ENCODE measurements around the gene IL1RAPL1. TPM values are rescaled to one million over a fixed set of nuclear protein-coding genes. Genes with fewer than 3 reads are reported as not detected.

Gene IL1RAPL1
- not detected for total RNA-seq

DNA sequence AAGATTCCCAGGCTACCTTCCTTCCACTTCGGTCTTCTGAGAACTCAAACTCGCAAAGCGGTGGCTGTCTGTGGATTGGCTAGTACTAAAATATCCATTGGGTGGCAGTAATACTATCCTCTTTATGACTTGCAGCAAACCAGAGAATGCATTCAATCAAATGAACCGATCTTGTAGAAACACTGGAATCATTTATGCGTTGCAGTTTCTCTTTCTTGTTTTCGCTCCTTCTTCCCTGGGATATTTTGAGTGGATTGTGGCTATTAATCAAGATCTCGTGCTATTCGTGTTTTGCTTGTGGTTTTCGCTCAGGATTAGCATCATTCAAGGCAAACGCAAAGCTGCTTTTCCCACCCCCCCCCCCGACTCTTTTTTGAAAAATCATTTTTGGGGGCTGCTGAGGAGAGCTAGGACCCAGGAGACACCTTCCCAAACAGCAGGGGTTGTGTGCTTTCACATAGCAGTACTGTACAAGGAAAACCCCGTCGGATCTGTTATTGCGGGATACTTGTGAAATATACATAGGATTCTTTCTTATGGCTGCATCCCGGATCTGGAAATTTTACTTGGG, at the start of gene IL1RAPL1:
IL1RAPL1 (plus strand) TSS at position 466 of the 571 bp plus-strand sequence.
- Mint-ChIP-seq H3K4me3 (no peak within 1 kb of the TSS), H3K4me1 (no peaks in the 10 kb centered on the region), H3K36me3 (no peaks in the 10 kb centered on the region), H3K27ac (no peak within 1 kb of the TSS), H3K27me3 (no peaks in the 10 kb centered on the region), H3K9me3 (ENCODE audit: low read depth) (no peaks in the 10 kb centered on the region)
- DNase-seq (no peak), ATAC-seq (no peak)
- CTCF ChIA-PET = no interaction called here

DNA sequence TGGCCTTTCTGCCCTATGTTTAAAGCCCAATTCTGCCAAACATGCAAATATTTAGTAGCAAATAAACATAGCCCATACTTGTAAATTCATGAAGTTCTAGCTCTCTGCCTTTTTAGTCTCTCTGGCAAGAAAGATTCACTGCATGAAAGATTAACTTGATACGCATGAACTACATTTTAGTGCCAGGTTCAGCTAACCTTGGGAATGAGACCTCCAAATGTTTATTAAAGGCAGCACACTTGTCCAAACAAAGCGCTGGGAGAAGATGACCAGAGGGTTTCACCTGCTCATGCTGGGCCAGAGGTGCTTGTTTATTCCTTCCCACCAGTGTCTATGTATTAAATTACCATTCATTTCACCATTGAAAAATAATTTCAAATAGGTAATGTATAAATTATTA, 44.5 kb upstream of the IL1RAPL1 start:
- DNase-seq (no peak), ATAC-seq (no peak)
- Mint-ChIP-seq H3K27ac (no peak overlapping the region), H3K4me1 (no peaks in the 10 kb centered on the region), H3K4me3 (no peak overlapping the region), H3K36me3 (no peaks in the 10 kb centered on the region), H3K9me3 (ENCODE audit: low read depth) (peaks cover 3% of the 10 kb centered on the region), H3K27me3 (no peaks in the 10 kb centered on the region)
- CTCF ChIA-PET = no interaction called here

DNA sequence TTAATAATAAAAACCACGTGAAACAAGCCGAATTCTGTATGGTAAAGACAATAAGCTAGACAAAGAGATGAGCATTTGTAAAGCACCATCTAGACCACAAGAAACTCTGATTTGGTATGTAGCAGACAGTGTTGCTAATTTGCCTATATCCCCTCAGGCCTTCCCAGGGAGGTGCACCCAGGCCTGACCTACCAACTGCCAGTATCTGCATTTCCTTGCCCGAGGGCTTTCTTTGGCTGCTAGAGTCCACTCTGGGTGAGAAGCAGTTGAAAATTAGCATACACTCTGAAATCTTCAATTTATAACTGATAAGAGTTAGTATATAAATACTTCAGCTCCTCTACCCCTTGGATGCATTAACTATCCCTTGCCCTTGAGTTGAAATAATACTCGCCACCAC, 37.4 kb upstream of the IL1RAPL1 start:
- Mint-ChIP-seq H3K9me3 (ENCODE audit: low read depth) (no peaks in the 10 kb centered on the region), H3K4me1 (no peaks in the 10 kb centered on the region), H3K4me3 (no peak overlapping the region), H3K36me3 (no peaks in the 10 kb centered on the region), H3K27ac (no peak overlapping the region), H3K27me3 (no peaks in the 10 kb centered on the region)
- CTCF ChIA-PET = no interaction called here
- no peak for ATAC-seq
- no peak for DNase-seq

DNA sequence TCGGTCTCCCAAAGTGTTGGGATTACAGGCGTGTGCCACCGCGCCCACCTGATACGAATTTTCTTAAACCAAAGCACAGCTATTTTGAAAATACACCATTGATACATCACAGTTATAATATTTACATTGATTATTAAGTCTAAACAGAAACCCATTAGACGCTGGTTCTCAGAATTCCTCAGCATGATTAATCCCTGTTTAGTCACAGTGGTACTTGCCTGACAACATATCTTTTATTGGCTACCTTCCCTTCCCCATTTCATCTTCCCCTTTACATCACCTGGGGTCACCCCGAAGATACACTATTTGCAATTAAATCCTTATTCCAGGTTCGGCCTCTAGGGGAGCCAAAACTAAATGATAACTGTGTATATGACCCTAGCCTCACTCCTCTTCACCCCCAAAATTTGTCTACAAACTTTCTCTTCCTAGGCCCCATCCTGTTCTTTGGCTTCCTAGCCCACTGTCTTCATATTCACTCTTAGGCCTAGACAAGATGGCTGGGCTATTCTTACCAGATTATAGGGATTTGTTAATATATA, 36.8 kb upstream of the IL1RAPL1 start:
- no peaks in the 10 kb centered on the region for H3K9me3 Mint-ChIP-seq (ENCODE audit: low read depth)
- no peaks in the 10 kb centered on the region for H3K36me3 Mint-ChIP-seq
- no peak overlapping the region for H3K4me3 Mint-ChIP-seq
- ATAC-seq = no peak
- CTCF ChIA-PET = no interaction called here
- H3K27me3 Mint-ChIP-seq = no peaks in the 10 kb centered on the region
- H3K4me1 Mint-ChIP-seq = no peaks in the 10 kb centered on the region
- no peak overlapping the region for H3K27ac Mint-ChIP-seq
- DNase-seq = no peak

DNA sequence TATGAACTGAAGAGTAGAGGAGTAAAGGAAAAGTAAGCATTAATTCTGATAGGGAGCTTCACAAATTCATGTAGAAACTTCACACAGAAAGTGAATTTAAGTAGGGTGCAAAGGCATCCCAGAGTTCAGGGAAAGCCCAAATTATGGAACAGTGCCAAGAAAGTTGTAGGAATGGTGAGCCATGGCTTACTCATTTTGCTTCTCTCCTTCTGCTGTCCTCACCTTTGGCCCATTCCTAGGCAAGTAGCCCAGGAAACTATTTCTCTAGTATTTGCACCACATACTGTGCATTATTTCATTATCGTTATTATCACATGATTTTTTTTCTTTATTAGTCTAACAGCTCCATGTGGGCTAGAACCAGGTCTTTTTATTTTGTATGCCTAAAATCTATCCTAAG, 34.9 kb upstream of the IL1RAPL1 start:
- ATAC-seq = no peak
- Mint-ChIP-seq H3K4me3 (no peak overlapping the region), H3K27ac (no peak overlapping the region), H3K36me3 (no peaks in the 10 kb centered on the region), H3K27me3 (no peaks in the 10 kb centered on the region), H3K4me1 (no peaks in the 10 kb centered on the region), H3K9me3 (ENCODE audit: low read depth) (no peaks in the 10 kb centered on the region)
- no peak for DNase-seq
- CTCF ChIA-PET = no interaction called here

DNA sequence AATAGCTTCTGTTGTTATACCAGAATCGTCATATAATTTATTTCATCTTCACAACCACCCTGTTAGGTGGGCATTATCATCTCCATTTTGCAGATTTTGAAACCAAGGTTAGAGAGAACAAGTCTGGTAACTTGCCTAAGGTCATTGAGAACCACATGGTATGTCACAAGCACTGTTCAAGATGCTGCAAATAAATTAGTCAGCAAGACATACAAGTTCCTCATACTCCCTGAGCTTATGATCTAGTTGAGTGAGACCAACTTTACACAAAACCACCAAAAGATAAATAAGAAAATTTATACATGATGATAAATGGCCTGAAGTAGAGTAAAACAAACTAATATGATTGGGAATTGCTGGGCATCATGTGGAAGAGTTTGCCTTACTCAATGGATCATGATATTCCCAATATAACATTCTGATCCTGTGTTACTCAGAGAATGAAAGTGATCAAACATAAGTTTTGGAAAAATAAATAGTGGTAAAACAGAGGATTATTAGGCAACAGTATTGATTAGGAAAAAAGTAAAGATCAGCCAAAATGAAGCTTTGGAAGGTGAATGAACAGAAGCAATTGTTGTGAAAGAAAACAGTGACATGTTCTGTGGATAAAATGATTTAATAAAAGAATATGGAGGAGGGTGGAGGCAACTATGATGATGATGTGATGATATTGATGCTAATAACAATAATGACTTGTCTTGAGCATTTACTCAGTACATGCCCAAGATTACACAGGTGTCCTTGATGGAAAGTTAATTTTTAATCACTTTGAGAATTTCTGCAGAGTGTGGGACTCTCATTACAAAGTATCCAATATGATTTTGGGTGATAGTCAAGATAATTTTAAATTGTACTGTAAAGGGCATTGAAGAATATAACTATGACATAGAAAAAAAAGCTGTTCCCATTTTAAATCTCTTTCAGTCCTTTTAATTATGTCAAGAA, 34.1 kb upstream of the IL1RAPL1 start:
- DNase-seq (no peak), ATAC-seq (no peak)
- CTCF ChIA-PET = no interaction called here
- no peaks in the 10 kb centered on the region for H3K9me3 Mint-ChIP-seq (ENCODE audit: low read depth)
- H3K4me1 Mint-ChIP-seq = no peaks in the 10 kb centered on the region
- H3K27ac Mint-ChIP-seq = no peak overlapping the region
- no peaks in the 10 kb centered on the region for H3K36me3 Mint-ChIP-seq
- H3K27me3 Mint-ChIP-seq = no peaks in the 10 kb centered on the region
- H3K4me3 Mint-ChIP-seq = no peak overlapping the region

DNA sequence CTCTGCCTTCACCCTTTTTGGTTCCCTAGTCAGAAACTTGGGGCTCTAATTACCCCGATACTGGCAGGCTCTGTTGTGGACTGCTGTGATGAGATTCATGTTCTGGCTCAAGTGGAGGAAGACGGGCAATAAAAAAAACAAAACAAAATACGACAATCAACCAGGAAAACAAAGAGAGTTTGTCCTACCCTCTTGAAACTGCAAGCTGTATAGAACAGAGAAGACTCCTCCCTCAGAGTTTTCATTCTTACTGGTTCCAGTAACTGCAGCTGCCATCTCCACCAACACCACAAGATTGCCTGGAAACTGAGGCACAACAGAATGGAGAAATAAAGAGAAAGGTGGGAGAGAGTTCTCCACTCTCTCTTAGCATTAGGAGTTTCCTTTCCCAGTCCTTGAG, 11.1 kb upstream of the IL1RAPL1 start:
- CTCF ChIA-PET = no interaction called here

DNA sequence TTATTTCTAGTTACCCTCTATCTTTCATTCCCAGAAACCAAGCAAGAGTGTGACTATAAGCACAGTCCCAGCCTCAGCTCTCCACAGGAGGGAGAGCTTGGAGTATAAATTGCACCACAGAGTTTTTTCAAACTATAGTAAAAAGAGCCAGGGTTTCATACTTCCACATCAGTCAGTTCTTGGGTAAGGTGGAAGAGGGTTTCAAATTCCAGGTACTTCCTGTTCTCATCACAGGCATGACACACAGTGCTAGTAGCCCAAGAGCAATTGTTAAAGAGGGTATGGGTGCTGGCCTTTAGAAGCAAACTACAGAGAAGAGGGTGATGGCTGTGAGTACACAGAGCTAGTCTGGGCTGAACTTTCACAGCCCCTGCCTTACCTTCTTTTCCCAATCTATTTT, 5.7 kb upstream of the IL1RAPL1 start:
- Mint-ChIP-seq H3K4me3 (no peak overlapping the region), H3K36me3 (no peaks in the 10 kb centered on the region), H3K4me1 (no peaks in the 10 kb centered on the region), H3K27me3 (no peaks in the 10 kb centered on the region), H3K9me3 (ENCODE audit: low read depth) (no peaks in the 10 kb centered on the region), H3K27ac (no peak overlapping the region)
- CTCF ChIA-PET = no interaction called here
- DNase-seq (no peak), ATAC-seq (no peak)

More for the DNA sequence above, 11.1 kb upstream of the IL1RAPL1 start:
- Mint-ChIP-seq H3K9me3 (ENCODE audit: low read depth) (peaks cover 2% of the 10 kb centered on the region), H3K36me3 (no peaks in the 10 kb centered on the region), H3K4me3 (no peak overlapping the region), H3K27ac (no peak overlapping the region), H3K27me3 (no peaks in the 10 kb centered on the region), H3K4me1 (no peaks in the 10 kb centered on the region)
- DNase-seq (no peak), ATAC-seq (no peak)

DNA sequence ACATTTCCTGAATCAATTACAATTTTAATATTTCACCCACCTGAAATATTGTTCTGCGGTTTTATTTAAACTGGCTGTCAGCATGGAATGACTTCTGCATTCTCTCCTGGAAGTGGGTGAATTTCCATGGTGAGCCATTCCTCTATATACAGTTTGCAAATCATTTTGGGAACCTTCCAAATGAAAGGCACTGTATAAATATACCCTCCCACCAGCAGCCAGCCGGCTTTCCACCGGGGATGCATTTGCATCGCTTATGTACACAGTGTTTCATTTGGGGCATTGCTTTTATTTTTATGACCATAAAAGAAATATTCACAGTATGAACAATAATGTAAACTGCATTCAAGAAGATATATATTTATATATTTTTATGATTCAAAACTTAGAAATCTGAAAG, 4.7 kb upstream of the IL1RAPL1 start:
- DNase-seq = no peak
- CTCF ChIA-PET = no interaction called here
- H3K4me1 Mint-ChIP-seq = no peaks in the 10 kb centered on the region
- no peak for ATAC-seq
- H3K4me3 Mint-ChIP-seq = no peak overlapping the region
- no peaks in the 10 kb centered on the region for H3K36me3 Mint-ChIP-seq
- no peaks in the 10 kb centered on the region for H3K27me3 Mint-ChIP-seq
- no peak overlapping the region for H3K27ac Mint-ChIP-seq
- H3K9me3 Mint-ChIP-seq (ENCODE audit: low read depth) = no peaks in the 10 kb centered on the region

DNA sequence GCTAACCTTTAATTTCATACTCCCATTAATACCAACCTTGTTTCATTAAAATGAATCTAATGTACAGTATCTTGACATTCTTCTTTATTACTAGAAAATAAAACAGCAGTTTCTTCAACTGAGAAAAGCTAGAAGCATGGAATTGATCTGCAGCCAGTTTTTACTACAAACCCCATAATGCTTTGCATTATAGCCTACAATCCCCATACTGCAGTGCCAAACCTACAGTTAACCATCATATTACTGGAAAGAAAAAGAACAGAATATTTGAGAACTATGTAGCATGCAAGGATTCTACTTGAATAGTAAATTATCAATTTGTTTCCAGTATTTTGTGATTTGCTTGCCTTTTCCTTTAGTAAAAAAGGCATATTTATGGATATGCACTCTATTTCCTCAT, 3.2 kb upstream of the IL1RAPL1 start:
- no peaks in the 10 kb centered on the region for H3K4me1 Mint-ChIP-seq
- no peaks in the 10 kb centered on the region for H3K36me3 Mint-ChIP-seq
- no peaks in the 10 kb centered on the region for H3K27me3 Mint-ChIP-seq
- DNase-seq (no peak), ATAC-seq (no peak)
- no peak overlapping the region for H3K4me3 Mint-ChIP-seq
- CTCF ChIA-PET = no interaction called here
- H3K27ac Mint-ChIP-seq = no peak overlapping the region
- H3K9me3 Mint-ChIP-seq (ENCODE audit: low read depth) = no peaks in the 10 kb centered on the region

DNA sequence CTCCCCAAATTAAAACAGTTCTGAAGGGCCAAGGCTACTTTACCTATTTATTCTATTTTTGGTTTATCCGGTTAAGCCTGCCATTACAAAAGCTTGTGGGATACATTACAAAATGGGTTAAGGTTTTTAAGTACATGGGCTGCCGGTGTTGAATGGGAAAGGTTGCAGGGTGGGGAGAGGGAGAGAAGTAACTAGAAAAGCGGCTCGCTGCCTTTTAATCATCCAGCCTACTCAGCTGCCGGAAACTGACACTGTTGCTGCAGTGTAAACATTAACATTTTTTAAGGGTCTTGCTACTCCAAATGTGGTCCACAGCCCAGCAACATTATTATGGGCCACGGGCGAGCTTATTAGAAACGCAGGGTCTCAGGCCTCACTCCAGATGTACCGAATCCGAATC, 1.5 kb upstream of the IL1RAPL1 start:
- H3K27me3 Mint-ChIP-seq = no peaks in the 10 kb centered on the region
- no peak for DNase-seq
- CTCF ChIA-PET = no interaction called here
- no peak overlapping the region for H3K4me3 Mint-ChIP-seq
- H3K36me3 Mint-ChIP-seq = no peaks in the 10 kb centered on the region
- no peaks in the 10 kb centered on the region for H3K9me3 Mint-ChIP-seq (ENCODE audit: low read depth)
- no peaks in the 10 kb centered on the region for H3K4me1 Mint-ChIP-seq
- no peak for ATAC-seq
- no peak overlapping the region for H3K27ac Mint-ChIP-seq

DNA sequence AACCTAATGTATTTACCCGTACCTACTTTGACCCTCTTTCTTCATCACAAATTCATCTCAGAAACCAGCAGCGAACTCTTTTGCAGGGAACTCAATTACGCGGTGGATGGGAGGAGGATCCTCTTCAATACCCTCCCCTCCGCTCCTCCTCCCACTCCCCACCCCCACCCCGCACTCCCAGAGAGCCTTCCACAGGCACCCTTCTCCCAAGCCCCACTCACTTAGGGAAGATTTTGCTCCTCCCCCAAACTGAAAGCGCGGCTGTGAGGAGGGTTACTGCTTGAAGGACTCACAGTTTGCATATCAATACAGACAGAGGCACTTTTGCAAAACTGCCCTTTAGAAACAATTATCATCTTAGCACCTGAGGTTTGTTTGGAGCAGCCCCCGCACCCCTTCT, 960 bp upstream of the IL1RAPL1 start:
- ATAC-seq (no peak), DNase-seq (no peak)
- CTCF ChIA-PET = no interaction called here
- no peaks in the 10 kb centered on the region for H3K9me3 Mint-ChIP-seq (ENCODE audit: low read depth)
- H3K27me3 Mint-ChIP-seq = no peaks in the 10 kb centered on the region
- no peak overlapping the region for H3K4me3 Mint-ChIP-seq
- H3K4me1 Mint-ChIP-seq = no peaks in the 10 kb centered on the region
- no peak overlapping the region for H3K27ac Mint-ChIP-seq
- H3K36me3 Mint-ChIP-seq = no peaks in the 10 kb centered on the region

DNA sequence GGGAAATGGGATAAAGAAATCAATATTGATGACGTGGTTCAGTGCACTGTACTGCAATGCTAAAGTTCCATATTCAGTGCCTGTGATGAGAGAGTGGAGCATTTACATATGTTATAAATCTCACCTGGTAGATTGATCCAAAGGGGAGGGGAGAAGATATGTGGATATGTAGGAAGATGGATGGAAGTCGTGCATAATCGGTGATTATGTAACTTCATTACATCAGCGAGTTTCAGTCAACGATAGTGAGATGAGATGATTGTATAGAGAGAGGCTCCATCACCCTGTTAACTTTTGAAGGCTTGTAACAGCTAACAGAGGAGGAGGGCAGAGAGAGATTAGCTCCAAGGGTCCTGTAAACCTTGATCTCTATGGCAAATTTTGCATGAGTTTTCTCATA, 1.8 kb downstream of the IL1RAPL1 start:
- CTCF ChIA-PET = no interaction called here
- no peak for ATAC-seq
- H3K4me3 Mint-ChIP-seq = no peak overlapping the region

DNA sequence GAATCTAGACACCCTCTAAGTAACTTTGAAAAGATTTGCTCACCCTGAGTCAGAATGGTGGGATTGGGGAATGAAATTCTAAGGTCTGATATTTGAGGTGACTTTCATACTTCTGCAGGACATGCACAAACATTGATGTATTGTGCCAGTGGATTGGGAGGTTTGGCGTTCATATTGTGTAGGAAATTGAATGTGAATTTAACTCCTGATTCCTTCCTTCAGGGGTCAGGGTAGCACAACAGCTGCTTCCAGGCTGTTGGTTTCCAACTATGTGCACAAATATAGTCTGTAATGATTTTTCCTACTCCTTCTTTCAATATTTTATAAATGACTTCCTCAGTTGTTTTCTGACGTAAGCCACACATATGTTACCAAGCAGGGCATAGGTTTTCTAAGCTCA, 3.1 kb downstream of the IL1RAPL1 start:
- CTCF ChIA-PET = no interaction called here
- no peak for ATAC-seq
- no peak for DNase-seq
- Mint-ChIP-seq H3K4me3 (no peak overlapping the region), H3K36me3 (no peaks in the 10 kb centered on the region), H3K4me1 (no peaks in the 10 kb centered on the region), H3K27me3 (no peaks in the 10 kb centered on the region), H3K27ac (no peak overlapping the region), H3K9me3 (ENCODE audit: low read depth) (no peaks in the 10 kb centered on the region)

More for the DNA sequence above, 1.8 kb downstream of the IL1RAPL1 start:
- Mint-ChIP-seq H3K27ac (no peak overlapping the region), H3K27me3 (no peaks in the 10 kb centered on the region), H3K36me3 (no peaks in the 10 kb centered on the region), H3K9me3 (ENCODE audit: low read depth) (no peaks in the 10 kb centered on the region), H3K4me1 (no peaks in the 10 kb centered on the region)
- no peak for DNase-seq

Measured in activated CD8-positive, alpha-beta memory T cell treated with anti-CD3 and anti-CD28 coated beads, Interleukin-2, amount 10 ng/mL, durations not matched to agents 7 days and 5 days (primary cell).